LHCN-M2 (cell line): ENCODE data around the gene SMIM5. TPM values are rescaled to one million over a fixed set of nuclear protein-coding genes. Genes with fewer than 3 reads are reported as not detected.
"Not testable (repeated sequence)": the region's sequence is repeated elsewhere in the genome, so short reads cannot be mapped to it uniquely, and the experiment has no call there.

Experiments used
- DNase-seq: peaks from one replicate; pipeline ENCODE4 v3.0.0-alpha.2; 2012; ENCODE audit warnings: low read depth
- polyA plus RNA-seq: library from polyadenylated mRNA; unstranded; fragments of >200 nt; gene quantifications from one replicate; pipeline ENCODE4 v1.2.1, GENCODE V29; 2012; ENCODE audit warnings: missing spikeins
- total RNA-seq: library from RNA; depleted of rRNA; stranded (reverse); fragments of >200 nt; gene quantifications from 2 replicates; pipeline ENCODE4 v1.2.3, GENCODE V29; 2014; rRNA removed

Gene SMIM5, protein sequence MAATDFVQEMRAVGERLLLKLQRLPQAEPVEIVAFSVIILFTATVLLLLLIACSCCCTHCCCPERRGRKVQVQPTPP
- total RNA-seq: 0.17 and 0.90 TPM in 2 replicates
- polyA plus RNA-seq: 0.26 TPM

DNA sequence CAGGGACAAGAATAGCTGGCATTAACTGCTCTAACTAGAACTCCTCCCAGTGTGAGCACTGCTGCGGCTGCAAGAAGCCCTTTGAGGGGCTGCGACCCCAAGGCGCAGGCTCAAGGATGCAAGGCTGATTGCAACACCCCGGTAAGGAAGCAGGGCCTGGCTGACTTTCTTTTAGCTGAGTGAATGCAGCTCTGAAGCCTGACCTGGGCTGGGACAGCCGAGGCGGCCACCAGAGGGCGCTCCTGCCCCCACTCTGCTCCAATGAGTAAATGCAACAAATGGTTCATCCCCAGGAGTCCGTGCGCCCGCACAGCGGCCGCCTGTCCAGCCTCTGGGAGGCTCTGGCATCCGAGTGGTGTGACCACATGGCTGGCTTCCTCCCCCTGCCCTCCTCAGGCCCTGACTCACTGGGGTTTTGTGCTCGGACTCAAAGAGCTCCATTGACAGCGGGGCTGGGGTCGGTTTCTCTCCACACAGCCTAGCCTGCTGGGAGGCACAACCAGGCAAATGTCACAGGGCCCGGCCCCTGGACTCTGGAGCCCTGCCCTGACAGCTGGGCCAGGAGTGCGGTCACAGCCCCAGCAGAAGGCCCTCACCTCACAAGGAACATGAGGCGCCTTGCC, at the start of gene SMIM5:
SMIM5 (plus strand) TSS at position 572 of the 623 bp plus-strand sequence. CDS start 6,768 bp downstream, outside the sequence.
- peak; percentile 94 for DNase-seq

DNA sequence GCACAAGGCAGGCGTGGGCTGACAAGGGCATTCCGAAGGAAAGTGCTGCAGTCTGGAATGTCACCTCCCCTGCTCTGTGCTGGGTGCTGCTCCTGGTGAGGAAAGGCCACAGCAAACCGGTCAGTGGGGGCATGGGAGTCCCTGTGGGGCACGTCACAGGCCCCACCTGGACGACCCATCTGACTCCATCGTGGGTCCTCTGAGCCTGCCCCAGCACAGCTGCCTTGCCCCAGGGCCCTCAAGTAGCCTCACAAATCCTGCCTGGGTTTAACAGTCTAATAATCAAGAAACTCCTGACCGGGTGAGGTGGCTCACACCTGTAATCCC, 48.4 kb upstream of the SMIM5 start:
- DNase-seq: no peak

DNA sequence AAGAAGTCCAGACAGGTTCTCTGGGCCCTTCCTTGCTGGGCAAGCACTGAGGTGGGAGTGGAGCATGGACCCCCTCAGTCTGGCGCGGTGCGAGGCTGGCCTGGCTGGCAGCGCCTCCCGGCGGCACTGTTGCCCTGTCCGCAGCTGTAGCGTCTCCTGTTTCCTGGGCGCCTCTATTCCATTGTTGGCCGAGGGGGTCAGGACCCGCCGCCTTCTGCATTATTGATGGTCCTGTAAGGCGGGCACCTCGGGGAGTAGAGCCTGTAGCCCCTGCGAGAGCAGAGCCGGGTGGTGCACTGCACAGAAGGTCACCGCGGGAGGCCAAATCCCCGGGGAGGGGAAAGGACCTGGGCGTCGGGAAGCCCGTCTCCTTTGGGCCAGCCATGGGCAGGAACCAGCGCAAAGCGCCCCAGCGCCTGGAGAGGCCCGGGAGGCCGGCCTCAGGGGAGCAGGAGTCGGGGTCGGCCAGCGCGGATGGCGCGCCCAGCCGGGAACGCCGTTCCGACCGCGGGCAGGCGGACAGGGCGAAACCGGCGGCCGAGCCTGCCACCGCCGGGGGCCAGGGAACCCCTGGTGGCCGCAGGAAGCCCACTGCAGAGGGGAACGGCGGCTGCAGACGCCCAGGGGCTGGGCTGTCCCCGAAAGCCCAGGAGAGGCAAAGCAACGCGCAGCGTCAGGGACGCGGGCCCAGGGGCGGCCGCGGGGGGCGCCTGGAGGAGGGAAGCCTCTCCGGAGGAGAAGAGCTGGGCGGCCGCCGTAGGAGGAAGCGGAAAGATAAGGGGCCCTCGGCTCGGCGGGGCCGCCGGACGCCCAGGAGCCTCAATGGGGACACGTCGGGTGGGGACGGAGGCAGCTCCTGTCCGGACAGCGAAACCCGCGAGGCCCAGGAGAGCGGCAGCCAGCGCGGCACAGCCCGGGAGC, 45.3 kb upstream of the SMIM5 start, which contains the start of gene MYO15B:
MYO15B (plus strand) TSS at position 126 of the 921 bp plus-strand sequence; CDS start at position 384, 258 bp downstream.
- no peak for DNase-seq

DNA sequence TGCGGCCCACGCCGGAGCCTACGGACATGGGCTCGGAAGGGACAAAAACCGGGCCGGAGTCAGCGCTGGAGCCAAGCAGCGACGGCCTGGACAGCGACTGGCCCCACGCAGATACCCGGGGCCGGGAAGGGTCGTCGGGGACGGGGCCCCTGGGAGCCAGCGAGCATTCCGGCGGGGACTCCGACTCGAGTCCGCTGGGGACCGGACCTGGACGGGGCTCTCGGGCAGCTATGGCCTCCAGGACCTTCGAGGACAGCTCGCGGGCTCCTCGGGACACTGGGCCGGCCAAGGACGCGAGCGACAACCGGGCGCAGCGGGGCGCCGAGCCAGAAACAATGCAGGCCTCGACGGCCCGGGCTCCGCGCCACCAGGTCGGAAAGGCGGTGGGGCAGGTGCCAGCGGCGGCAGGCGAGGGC, 44.6 kb upstream of the SMIM5 start:
- DNase-seq: no peak

DNA sequence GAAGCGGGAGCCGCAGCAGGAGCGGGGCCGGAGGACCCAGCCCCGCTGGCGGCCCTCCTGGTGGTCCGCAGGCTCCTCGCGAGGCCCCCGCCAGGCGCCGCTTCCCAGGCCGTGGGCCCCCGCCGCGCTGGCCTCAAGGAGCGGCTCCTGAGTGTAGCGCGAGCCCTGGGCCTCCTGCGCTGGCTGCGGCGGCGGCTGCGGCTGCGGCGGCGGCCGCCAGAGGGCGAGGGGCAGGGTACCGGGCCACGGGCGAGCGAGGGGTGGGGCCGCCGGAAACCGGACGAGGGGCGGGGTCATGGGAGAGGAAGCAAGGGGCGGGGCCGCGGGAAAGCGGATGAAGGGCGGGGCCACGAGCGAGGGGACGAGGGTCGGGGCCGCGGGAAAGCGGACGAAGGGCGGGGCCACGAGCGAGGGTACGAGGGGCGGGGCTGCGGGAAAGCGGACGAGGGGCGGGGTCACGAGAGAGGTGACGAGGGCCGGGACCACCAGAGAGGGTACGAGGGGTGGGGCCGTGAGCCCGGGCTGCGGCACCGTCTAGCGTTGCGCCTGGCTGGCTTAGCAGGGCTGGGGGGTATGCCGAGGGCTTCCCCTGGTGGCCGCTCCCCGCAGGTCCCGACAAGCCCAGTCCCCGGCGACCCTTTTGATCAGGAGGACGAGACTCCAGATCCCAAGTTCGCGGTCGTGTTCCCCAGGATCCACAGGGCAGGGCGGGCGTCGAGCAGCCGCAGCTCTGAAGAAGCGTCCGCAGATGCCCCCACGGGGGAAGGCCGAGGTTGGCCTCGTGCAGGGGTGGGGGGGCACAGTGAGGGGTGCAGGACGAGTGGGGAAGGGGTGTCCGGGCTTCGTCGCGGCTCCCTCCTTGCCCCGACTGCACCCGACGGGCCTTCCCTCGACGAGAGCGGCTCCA, 44.0 kb upstream of the SMIM5 start:
- peak; percentile 61 for DNase-seq

DNA sequence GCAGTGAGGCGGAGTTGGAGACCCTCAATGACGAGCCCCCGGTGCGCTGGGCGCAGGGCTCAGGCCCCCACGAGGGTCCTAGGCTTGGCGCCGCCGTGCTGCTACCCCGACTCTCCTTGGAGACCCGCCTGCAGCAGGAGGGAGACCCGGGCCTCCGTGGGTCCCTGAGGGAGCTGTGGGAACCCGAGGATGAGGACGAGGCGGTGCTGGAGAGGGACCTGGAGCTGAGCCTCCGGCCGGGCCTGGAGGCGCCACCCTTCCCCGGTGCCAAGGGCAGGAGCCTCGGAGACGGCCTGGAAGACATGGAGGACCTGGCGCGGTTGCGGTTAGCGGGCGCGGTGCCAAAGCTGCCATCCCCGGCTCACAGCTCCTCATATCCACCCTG, 43.3 kb upstream of the SMIM5 start:
- DNase-seq: no peak

DNA sequence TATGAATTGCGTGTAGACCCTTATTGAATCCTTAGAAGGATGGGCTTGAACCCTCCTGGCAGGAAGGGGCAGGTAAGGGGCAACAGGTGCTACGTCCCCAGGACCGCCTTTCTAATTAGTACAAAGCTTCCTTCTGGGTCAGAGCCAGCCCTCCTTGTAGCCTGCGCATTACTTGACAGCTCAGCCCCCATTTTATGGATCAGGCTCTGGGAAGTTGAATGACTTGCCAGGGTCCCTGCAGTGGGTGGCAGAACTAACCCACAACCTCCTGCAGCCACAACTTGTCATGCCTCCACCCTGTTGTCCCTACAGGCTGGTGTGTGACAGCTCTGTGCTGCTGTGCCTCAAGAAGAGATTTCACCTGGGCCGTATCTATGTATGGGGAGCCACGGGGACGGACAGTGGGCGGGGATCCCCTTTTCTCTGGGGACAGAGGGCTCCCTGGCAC, 42.9 kb upstream of the SMIM5 start:
- no peak for DNase-seq

DNA sequence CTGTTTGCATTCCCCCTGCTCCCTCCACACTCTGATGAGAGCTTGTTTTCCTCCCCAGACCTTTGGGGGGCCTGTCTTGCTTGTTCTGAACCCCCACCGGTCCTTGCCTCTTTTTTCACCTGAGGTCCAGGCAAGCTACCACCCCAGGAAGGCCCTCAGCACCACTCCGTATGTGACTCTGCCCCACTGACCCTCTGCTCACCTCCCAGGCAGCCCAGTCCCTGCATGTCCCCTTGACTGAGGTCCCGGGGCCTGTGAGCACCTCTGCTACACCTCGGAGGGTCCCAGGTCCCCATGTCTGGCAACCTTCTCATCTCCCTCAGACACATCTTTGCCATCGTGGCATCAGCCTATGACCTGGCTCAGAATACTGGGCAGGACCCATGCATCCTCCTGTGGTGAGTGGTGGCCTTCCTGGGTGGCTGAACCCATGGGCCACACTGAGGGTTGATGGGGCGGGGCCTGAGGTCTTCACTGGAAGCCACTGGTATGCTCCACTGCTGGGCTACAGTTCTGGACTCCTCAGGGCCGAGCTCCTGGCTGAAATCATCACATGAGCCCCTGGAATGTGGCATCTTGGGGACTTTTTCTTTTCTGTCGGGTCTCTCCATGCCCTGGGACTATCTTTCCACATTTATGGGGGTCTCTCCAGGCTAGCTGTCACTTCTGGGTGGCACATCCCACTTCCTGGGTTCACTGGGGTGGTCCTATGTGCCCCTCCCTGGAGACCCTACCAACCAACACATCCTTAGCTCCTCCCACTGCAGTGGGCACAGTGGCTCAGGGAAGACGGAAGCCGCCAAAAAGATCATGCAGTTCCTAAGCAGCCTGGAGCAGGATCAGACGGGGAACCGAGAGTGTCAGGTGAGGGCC, 42.1 kb upstream of the SMIM5 start:
- DNase-seq: no peak

DNA sequence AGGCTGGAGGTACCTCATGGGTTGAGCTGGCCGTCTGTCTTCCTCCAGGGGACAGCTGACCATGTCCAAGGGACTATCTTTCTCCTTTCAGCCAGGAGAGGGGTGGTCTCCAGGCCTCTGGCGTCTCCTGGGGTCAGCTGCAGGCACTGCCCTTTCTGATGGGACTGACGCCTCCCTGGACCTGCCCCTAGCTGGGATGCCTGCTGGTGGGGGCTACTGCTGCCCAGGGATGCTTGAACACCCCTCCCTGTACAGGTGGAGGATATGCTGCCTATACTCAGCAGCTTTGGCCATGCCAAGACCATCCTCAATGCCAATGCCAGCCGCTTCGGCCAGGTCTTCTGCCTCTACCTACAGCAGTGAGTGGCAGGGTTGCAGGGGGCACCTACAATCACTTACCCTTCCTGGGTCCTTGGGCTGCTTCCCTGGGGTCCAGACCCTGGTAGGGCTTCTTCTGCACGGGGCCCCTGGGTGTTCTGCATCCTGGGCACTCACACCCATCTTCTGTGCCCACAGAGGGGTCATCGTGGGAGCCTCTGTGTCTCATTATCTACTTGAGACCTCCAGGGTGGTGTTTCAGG, 41.4 kb upstream of the SMIM5 start:
- no peak for DNase-seq

DNA sequence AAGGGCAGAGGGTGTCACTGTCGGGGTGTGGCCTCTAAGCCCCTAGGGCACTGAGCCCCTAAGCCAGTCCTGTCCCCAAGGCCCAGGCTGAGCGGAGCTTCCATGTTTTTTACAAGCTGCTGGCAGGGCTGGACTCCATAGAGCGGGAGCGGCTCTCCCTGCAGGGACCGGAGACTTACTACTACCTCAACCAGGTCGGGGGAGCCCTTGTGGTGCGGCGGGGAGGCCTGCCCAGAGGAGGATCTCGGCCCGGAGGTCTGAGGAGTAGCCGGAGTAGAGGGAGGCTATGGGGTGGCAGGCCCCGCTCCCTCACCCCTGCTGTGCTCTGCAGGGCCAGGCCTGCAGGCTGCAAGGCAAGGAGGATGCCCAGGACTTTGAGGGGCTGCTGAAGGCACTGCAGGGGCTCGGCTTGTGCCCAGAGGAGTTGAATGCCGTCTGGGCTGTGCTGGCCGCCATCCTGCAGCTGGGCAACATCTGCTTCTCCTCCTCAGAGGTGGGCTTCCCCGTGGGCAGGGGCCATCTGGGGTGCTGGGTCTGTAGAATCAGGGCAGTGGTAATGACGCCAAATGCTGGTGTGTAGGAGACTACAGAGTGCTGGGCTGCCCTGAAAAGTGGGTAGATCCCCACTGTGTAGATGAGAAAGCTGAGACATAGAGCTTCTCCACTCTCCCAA, 40.8 kb upstream of the SMIM5 start:
- DNase-seq: no peak

DNA sequence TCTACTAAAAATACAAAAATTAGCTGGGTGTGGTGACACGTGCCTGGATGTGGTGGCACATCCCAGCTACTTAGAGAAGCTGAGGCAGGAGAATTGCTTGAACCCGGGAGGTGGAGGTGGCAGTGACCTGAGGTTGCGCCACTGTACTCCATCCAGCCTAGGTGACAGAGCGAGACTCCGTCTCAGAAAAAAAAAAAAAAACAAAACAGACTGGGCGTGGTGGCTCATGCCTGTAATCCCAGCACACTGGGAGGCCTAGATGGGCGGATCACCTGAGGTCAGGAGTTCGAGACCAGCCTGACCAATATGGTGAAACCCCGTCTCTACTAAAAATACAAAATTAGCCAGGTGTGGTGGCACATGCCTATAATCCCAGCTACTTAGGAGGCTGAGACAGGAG, 39.8 kb upstream of the SMIM5 start:
- not testable (repeated sequence) for DNase-seq

DNA sequence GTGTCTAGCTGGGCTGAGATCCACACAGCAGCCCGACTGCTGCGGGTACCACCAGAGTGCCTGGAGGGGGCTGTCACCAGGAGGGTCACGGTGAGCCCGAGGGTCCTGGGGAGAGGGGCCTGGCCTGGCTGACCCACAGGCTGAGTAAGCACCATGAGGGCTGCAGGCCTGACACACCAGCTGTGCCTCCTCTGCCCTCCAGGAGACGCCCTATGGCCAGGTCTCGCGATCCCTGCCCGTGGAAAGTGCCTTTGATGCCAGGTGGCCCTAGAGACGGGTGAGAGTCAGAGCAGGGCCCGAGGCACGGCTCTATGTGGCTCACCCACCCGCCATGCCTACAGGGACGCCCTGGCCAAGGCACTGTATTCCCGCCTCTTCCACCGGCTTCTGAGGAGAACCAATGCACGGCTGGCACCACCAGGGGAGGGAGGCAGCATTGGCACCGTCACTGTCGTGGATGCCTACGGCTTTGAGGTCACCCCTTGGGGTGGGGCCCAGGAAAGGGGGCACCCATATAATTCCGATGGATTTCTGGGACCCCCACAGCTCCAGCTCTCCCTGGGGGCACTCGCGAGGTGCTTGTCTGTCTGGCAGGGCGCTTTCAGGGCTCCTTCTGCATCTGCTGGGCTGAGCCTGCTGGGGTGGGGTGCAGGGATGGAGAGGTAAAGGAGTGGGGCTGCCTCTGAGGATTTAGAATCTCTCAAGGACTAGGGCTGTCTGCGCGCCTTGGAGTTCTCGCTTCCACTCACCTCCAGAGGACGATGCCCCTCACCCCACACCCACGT, 38.5 kb upstream of the SMIM5 start:
- DNase-seq: no peak

DNA sequence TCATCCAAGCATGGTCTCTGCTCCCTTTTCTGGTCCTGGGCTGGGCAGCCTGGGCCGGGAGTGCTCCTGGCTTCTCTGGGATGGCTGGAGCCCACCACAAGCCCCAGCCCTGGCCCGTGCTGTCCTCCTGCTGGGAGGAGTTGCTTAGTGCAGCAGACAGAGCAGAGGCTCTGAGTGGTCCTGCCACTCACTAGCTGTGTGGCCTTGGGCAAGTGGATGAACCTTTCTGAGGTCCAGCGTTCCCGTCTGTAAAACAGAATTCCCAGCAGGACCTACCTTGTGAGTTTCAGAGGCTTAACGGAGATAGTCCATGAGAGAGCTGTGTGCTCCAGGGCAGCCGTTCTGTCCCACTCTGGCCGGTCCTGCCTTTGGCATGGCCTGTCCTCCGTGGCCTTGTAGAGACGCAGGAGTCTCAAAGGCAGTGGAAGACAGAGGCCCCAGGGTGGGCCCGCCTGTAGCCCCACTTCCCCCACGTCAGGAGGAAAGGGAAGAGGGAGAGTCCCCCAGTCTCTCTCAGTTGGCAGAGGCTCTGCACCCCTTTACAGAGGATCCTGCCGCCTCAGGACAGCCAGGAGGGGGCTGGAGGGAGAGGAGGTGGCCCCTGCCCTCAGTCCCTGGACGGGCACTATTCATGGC, 37.8 kb upstream of the SMIM5 start:
- DNase-seq: no peak

DNA sequence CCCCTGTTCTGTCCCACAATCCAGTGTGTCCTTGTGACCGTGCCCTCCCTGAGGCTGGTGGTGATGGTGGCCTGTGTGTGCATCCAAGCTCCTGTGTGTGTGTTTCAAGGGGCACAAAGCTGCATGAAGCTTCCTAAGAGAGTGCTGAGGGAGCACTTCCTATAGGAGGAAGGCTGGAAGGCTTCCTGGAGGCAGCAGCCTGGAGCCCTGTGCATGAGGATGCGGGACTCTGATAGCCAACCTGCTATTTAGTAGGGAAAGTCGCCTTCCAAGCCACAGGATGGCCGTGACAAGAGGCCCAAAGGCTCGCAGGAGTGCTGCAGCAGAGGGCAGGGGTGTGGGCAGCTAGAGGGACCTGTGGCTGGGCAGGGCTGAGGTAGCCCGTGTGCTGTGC, 37.3 kb upstream of the SMIM5 start:
- DNase-seq: no peak

DNA sequence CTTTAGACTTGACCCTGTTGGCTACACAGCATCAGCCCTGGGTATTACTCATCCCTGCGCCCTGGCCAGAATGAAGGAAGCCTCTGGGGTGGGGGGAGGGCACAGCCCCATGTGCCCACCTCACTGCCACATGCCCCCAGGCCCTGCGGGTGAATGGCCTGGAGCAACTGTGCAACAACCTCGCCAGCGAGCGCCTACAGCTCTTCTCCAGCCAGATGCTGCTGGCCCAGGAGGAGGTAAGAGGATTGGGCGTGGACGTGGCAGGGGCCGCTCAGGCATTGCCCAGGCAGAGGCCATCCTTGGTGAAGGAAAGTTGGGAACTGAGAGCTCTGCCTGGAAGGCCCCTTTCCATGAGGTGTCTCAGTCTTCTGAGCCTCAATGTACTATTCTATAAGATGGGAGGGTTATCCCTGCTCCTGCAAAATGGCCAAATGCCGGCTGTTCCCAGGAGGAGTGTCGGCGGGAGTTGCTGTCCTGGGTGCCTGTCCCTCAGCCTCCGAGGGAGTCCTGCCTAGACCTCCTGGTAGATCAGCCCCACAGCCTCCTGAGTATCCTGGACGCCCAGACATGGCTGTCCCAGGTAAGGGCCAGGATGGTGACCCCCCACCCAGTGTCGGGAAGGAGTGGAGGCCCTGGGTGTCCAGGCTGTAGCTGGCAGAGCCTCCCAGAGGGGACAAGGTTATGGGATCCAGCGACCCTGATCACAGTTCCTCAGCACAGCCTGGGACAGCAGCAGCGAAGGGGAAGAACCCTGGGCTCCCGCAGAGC, 36.7 kb upstream of the SMIM5 start:
- DNase-seq: no peak

DNA sequence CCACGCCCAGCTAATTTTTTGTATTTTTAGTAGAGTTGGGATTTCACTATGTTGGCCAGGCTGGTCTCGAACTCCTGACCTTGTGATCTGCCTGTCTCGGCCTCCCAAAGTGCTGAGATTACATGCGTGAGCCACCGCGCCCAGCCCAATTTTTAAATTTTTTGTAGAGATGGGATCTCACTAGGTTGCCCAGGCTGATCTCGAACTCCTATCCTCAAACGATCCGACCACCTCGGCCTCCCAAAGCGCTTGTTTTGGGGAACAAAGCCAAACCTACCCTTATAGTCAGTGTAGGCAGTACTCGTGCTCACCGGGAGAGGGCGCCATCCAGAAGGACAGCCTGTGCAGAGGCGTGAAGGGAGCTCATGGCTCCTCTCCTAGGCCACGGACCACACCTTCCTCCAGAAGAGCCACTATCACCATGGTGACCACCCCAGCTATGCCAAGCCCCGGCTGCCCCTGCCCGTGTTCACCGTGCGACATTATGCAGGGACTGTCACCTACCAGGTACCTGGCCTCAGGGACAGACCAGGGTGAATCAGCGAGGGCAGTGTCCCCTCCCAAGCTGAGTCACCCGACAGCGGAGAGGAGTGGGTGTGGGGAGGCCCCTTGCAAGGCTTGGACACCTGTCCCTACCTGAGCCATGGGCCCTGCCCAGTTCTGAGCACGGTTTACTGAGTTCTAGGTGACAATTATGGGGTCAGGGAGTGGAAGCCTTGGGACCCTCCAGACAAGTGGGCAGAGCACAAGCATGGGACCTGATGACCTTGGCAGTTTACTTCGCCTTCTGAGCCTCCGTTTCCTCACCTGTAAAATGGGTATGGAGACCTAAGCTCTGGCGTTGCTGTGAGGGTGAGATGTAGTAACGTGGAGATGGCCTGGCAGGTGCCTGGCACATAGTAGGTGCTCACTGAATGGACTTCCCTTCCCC, 31.9 kb upstream of the SMIM5 start:
- DNase-seq: peak; percentile 30
